ENCODE measurements around the gene FBXO44.
"Not testable (repeated sequence)": the region's sequence is repeated elsewhere in the genome, so short reads cannot be mapped to it uniquely, and the experiment has no call there.

The FBXO44 gene

DNA sequence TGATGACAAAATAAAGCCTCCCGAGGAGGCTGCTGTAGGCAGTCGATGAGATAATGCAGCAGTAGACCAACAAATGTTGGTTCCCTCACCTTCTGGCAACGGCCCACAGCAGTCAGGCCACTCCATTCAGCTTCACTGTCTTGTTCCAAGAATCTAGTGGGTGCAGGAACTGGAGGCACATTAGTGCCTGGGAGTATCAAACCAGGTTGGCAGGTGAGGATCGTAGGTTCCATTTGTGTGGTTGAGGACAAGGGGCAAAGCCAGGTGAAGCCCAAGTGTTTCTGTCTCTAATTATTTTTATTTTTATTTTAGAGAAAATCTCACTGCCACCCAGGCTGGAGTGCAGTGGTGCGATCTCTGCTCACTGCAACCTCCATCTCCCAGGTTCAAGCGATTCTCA lies 13.7 kb upstream of the FBXO44 start:
- no peak for DNase-seq

DNA sequence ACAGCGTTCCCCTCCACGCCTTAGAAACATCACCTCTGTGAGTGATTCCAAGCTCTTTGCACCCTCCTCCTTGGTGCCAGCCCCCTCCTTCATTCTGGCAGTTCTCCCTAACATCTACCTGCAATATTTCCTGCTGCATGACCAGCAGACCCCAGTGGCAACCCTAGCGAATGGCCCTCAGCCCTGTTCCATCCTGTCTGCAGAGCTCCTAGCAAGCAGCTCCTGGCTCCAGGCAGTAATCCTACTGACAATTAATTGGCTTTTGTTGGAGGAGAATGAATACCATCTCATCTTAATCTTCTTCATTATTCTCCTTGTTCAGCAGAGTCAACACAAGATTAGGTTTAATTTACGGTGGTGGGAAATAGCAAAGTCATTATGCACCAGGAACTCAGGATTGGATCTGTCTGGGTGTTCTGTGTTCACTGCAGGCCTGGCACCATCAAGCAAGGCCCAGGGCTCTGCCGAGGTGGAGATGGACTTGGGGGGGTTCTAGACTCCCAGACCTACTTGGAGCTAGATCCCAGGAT lies 12.8 kb upstream of the FBXO44 start:
- no peak for DNase-seq

DNA sequence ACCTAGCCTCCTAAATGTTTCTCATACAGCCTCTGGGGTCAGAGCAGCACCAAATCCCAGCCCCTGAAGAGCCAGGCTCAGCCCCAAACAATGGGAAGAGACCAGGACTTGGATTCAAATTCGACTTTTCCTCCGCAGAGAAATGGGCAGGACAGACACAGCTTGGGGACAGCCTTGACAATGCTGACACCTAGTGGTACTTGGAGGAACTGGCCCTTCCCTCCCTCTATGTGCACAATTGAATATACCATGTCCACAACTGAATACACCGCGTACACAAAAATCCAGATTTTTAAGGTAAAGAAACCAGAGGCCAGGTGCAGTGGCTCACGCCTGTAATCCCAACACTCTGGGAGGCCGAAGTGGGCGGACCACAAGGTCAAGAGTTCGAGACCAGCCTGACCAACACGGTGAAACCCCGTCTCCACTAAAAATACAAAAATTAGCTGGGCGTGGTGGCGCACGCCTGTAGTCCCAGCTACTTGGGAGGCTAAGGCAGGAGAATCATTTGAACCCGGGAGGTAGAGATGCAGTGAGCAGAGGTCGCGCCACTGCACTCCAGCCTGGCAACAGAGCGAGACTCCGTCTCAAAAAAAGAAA lies 12.2 kb upstream of the FBXO44 start:
- not testable (repeated sequence) for DNase-seq

DNA sequence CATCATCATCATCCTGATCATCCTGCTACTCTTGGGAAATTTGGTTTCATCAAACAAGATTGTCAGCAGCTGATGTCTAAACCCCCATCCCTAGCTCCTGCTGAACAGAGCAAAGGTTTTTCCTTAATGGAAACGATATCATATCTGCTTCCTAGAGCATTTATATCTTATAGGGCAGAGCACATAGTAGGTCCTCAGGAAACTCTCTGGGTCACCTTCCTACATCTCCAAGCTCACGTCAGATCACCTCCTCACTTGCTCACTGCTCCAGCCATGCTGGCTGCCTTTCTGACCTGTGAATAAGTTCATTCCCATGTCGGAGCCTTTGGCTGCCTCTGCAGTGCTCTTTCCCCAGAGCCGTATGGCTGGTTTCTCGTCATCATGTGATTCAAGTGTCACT lies 10.9 kb upstream of the FBXO44 start:
- DNase-seq = no peak

DNA sequence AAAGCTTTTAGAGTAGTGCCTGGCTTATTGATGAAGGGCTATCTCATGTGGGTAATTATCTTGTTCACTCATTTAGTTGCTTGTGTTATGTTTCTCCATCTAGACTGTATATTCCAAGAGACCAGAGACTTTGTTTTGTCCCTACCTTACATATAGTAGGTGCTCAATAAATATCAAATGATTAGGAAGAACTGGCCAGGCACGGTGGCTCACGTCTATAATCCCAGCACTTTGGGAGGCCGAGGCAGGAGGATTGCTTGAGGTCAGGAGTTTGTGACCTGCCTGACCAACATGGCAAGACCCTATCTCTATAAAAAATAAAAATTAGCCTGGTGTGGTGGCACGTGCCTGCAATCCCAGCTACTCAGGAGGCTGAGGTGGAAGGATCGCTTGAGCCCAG lies 9.4 kb upstream of the FBXO44 start:
- DNase-seq = no peak

DNA sequence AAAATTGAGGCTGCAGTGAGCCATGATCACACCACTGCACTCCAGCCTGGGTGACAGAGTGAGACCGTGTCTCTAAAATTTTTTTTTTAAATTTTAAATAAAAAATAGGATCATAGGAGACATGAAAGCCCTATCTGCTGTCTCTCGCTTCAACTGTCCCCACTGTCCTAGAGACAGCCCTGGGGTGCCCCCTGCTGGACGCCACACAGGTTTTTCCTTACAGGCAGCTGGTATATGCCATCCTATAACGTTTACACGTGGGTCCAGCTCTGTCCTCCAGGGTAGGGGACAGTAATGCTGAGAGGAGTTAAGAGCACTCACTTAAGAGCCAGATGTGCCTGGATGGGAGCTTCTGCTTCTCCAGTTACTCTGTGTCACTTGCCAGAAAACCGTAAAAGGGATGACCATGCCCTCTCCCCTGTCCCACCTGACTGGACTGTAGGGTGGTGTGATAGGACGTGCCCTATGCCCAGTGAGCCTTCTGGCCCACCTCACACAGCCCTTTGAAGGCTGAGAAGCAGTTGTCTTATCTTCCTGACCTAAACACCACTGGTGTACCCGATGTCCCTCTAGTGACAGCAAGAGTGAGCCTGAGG lies 8.9 kb upstream of the FBXO44 start:
- DNase-seq = no peak

DNA sequence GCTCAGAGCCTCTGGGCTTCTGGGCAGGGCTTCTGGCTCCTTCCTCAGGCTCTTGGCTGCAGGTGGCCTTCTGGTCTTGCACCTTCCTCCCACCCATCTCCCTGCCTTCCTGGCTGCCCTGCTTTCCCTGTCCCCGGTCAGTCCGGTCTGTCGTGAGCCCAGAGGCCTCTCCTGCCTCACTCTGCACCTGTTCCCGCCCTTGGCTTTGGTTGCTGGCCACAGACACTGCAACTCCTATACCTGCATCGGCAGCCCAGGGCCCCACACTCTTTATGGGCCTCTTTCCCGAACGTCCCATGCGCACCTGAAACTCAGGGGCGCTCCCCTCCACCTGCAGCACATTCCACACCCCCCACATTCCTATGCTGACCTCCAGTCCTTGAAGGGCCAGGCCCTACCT lies 8.4 kb upstream of the FBXO44 start:
- no peak for DNase-seq

DNA sequence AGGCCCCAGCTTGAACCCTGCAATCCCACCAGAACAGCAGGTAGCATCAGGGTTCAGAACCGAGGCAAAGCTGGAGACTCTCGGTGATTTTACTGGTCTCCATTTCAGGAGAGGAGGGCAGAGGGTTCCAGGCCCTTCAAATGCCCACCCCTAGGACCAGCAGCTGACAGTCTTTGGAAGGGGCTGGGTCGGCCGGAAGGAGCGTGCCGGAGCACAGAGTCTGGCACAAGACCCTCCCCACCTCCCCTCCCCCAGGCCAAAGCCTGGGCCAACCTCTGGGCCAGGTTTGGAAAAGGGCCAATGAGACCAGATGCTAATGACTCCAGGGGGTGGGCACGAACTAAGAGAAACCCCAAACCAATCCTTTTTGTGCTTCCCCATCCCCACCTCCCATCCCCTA lies 7.3 kb upstream of the FBXO44 start:
- no peak for DNase-seq

DNA sequence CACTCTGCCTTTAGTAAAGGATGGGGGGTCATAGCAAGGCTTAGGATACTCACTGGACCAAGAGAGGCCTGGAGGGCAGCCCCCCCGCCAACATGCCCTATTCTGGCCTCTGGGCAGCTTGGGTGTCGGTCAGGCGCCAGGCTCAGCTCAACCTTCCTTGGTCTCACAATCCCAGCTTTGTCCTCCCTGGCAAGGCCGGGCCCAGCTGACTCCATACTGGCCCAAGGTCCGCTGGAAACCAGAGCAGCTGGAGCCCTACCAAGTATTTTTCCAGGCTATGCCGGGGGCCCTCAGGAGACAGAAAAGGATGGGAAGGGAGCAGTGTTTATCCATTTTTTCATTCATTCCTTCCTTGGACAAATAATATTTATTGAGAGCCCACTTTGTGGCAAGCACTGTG lies 6.6 kb upstream of the FBXO44 start:
- no peak for DNase-seq

DNA sequence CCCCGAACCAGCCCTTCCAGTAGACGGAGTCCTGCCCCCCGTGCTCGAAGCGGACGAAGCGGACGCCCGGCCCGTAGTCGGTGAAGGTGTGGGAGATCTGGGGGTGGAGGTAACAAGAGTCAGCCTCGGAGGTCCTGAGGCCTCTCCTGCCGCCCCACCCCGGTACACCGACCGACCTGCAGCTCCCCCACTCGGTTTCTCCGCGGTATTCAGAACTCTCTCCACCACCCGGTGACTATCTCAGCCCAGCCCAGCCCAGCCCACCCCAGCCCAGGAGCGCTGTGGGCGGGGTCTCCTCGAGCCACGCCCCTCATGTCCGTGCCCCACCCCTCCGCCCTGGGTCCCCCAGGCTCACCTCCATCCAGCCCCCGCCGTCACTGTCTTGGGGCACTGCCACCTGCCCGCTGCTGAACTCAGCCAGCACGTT lies 5.9 kb upstream of the FBXO44 start:
- no peak for DNase-seq

DNA sequence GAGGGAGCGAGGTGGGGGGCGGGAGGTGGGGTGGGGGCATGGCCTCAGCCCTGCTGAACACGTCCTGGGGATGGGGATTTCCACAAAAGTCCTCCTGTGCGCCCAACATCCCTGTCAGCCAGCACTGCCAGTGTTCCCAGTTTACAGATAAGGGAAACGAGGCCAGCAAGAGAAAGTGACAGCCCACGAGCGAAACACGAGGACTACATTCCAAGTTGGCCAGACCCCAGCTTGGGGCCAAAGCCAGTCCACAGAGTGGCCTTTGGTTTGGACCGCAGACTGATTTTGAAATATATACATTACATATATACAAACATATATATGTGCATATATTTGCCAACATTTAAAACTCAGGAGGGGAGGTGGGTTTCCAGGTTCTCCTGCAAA lies 5.4 kb upstream of the FBXO44 start:
- DNase-seq = no peak

DNA sequence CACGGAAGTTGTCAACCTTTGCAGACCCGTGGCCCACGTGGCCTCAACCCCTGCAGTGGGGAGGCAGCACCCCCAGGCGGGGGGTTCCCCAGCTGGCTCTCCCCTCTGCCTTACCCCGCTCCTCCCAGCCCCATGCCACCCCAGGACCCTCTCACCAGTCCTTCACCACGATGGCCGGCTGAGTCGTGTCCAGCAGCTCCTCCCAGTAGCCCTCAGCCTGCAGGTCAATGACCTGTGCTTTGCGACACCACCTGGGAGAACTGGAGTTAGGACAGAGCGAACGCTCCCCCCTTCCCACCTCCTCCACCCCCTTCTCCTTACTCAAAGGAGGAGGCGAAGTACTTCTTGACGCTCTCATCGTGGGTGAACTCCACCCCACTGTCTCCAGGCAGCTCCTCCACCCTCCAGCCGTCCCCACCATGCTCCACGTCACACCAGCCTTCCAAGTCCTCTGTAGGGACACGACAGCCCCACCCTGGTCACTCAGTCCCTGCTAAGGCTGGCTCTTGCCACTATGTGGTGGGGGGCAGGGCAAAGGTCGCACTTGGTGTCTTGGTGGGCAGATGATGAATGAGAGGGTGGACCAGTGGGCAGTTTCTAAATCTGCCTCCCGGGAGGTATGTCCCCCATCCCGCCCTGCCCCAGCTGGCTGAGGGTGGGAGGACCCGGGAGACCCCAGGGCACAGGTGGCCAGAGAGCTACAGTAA lies 4.9 kb upstream of the FBXO44 start:
- no peak for DNase-seq

DNA sequence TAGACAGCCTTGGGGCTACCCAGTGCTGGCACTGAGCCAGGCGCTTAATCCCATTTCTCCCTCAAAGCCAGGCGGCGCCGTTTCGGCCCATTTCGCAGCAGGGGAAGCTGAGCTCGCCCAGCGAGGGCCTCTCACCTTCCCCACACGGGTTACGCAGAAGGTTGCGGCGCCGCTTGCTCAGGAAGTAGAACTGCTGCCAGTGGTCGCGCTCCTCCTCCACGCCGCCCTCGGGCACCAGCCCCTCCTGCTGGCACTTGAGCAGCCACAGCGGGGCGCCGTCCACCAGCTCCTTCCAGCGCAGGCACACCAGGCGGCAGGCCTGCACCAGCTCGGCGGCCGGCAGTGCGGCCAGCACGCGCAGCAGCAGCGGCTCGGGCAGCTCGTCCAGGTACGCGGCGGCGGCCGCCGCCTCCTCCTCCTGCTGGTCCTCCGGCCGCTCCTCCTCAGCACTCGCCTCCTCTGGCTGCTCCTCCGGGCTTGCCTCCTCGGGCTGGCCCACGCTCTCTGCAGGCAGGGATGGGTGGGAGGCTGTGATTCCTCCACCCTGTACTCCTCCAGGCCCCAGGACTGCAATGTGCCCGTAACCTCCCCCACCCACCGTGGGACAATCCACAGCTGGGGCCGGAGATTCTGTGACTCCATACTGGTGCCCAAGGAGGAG lies 4.2 kb upstream of the FBXO44 start:
- no peak for DNase-seq

DNA sequence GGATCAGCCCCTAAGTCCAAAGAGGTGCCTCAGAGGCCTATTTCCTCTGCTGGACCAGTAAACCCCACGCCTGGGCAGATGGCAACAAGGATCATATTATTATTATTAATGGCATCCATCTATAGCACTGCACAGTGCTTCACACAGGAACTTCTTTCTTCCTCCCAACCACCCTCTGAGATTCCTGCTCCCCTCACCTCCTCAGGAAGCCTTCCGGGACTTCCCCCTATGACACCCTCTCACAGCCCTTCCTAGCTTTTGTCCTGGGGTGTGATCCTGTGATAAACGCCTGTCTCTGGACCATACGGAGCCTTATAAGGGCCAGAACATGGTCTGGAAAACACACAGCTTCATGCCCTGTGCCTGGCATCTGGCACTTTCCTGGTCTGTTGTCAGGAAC lies 3.7 kb upstream of the FBXO44 start:
- no peak for DNase-seq

DNA sequence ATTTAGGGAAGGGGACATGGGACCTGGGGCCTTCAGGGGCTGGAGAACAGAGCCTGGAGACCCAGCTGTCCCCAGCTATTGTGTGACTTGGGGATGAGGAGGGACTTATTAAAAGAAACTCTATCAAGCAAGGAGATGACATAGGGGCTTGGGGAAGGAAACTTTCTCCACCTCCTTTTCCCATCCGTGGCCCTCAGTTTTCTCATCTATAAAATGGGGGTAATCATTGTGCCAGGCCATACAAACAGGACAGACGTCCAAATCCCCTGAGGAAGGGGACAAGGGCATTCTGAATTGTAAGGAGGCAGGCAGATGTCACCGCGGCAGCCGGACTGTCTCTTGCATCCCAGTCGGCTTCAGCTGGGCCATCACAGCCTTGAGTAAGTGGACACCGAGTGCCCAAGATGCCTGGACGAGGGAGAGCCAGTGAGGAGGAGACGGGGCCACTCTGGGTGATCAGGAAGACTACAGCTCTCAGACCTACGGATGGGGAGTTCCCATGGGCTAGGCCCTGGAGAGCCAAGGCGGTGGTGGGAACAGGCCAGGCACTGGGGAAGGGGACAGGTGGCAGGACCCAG lies 2.4 kb upstream of the FBXO44 start:
- DNase-seq = no peak

DNA sequence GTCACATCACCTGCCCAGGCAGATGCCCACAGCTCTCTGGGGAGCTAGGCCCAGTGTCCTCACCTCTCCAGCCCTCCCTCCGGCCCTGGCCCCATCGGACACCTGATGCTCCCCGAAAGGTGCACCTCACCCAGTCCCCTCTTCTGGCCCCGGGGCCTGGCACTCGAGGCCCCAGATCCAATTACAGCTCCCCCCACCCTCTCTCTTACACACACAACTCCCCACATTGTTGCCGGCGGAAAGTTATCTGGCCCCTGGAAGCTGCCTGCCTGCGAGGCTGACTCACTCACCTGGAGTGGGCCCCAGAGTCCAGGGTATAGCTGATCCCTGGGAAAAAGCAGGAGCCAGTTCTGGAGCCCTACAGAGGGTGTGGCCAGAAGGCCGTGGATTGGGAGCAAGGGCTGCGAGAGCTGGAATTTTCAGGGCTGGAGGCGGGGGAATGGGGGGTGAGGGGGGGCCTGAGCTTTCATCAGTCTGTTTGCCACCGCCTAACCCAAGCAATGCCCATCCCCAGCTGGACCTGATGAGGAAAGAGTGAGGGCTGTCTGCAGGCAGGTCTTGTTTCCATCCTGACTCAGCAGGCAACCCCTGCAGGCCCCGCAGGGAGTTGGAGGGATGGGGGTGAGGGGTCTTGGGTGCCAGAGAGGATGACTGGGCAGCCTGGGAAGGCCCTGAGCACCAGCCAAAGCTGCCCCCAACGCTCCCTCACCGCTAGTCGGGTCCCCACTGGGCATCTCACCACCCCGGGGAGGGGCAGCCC lies 1.4 kb upstream of the FBXO44 start:
- no peak for DNase-seq

DNA sequence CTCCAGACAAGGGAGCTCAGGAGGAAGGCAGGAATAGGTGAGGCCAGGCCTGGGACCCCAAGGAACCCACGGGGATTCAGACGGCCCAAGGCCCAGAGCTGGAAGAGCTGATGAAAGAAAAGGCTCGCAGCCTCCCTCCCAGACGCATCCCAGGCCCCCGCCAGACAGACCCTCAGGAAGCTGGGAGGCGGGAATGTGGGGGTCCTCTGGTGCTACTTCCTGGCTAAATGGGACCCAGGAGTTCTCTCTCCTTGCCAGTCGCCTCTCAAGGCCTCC lies 878 bp upstream of the FBXO44 start:
- no peak for DNase-seq

DNA sequence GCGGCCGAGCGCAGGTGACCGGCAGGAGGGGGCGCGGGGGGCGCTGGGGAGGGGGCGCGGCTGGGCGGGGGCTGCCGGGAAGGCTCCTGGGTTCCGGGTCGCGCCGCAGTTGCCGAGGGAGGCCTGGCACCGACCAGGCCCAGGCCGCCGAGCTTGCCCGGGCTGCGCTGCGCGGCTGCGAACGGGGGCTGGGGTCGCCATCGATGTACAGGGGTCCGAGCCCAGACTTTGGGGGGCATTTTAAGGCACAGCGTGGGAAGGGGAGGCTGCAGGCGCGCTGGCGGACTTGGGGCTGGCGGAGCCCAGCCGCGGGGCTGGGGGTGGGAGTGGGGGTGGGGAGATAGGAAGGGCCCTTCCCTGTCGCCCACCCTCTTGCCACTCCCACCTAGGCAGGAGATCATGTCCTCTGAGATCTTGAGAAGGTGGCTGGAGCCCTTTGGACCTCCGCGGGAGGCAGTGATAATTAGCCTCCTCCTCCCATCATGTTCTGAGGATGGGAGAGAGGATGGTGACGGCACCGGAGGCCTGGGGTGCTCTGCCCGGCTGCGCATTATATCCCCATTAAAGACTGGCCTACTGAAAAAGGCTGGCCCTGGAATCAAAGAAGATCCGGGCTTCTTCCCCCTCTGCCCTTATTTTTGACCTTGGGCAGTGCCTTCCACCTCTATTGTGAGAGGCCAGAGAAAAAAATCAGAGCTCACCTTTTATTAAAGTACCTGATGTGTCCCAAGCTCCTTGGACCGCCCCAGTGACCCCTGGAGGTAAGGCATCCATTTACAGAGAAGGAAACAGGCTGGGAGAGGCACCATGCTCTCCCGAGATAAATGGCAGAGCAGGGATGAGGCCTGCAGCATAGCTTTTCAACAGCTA lies 497 bp downstream of the FBXO44 start:
- DNase-seq = no peak

DNA sequence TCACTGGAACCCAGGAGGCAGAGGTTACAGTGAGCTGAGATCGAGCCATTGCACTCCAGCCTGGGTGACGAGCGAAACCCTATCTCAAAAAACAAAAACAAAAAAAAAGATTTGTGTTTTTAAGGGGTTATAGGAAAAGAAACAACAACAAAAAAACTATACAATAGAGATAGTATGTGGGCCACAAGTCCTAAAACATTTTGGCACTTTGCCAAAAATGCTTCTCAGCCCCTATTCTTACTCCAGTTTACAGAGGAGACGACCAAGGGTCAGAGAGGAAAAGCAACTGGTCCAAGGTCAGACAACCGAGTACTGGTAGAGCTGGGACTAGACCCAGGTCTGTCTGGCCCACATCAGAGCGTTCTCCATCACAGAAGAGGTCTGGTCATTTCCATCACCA lies 3.0 kb downstream of the FBXO44 start:
- no peak for DNase-seq

DNA sequence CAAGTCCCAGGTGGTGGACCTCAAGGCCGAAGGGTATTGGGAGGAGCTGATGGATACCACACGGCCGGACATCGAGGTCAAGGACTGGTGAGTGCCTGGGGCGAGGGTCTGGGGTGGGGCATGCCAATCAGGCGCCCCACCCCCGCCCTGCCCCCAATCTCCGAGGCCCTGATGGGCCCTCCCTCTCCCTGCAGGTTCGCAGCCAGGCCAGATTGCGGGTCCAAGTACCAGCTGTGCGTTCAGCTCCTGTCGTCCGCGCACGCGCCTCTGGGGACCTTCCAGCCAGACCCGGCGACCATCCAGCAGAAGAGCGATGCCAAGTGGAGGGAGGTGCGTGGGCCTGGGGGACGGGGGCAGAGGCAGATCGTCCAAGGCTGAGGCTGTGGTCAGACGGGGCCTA lies 3.9 kb downstream of the FBXO44 start:
- no peak for DNase-seq

DNA sequence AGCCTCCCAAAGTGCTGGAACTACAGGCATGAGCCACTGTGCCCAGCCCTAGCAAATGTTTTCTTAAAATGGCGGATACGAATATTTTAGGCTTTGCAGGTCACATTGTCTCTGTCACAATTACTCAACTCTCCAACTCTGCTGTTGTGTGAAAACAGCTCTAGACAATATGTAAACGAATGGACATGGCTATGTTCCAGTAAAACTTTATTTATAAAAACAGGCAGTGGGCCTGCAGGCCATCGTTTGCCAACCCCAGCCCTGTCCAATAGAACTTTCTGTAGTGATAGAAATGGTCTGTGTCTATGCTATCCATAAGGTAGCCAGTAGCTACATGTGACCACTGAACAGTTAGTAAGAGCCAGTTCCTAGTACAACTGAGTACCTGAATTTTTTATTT lies 5.1 kb downstream of the FBXO44 start:
- DNase-seq = no peak

DNA sequence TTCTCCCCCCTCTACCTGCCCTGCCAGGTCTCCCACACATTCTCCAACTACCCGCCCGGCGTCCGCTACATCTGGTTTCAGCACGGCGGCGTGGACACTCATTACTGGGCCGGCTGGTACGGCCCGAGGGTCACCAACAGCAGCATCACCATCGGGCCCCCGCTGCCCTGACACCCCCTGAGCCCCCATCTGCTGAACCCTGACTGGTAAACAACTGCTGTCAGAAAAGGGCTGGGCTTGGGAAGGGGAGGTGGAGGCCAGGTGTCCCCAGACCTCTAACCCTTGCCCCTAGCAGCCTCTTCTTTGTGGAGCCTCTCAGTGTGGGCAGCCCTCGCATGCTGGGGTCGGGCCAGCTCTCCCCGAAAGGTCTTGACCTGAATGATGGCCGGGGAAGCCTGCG lies 6.4 kb downstream of the FBXO44 start:
- DNase-seq = no peak

All from SIG-M5 (cell line).